HG02852 (cell line): ENCODE data around the gene TLE6.
"Not testable (repeated sequence)": the region's sequence is repeated elsewhere in the genome, so short reads cannot be mapped to it uniquely, and the experiment has no call there.

Experiments
- ATAC-seq: cut with Tn5 transposase; IDR thresholded peaks from one replicate; pipeline ENCODE4 v1.9.1; 2021; ENCODE audit warnings: mild to moderate bottlenecking, moderate library complexity; ENCODE audit not compliant: unreplicated experiment

Gene TLE6

DNA sequence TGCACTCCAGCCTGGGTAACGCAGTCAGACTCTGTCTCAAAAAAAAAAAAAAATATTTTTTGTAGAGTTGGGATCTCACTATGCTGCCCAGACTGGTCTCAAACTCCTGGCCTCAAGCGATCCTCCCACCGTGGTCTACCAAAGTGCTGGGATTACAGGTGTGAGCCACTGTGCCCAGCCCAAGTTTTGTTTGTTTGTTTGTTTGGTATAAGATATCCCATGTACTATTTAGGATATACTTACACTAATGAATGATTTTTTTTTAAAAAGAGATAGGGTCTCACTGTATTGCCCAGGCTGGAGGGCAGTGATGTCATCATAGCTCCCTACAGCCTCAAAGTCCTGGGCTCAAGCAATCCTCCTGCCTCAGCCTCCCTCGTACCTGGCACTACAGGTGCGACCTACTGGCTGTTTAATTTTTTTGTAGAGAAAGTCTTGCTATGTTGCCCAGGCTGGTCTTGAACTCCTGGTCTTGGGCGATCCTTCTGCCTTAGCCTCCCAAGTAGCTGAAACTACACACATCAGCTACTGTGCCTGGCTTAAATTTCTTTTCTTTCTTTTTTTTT is 24.0 kb downstream of the TLE6 start:
- no peak for ATAC-seq

DNA sequence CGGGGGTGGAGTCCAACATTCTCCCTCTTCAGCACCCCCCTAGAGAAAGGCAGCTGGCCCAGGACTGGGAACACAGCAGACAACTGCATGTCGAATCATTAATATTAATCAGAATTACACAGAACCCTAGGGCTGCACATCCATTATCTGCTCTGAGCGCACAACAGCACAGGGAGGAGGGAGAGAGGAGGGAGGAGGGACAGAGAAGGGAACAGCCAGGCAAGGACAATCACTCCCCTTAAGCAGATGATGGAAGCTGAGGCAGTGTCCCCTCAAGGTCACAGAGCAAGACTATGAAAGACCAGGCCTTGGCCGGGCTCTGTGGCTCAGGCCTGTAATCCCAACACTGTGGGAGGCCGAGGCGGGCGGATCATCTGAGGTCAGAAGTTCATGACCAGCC is 25.7 kb downstream of the TLE6 start:
- ATAC-seq: no peak

DNA sequence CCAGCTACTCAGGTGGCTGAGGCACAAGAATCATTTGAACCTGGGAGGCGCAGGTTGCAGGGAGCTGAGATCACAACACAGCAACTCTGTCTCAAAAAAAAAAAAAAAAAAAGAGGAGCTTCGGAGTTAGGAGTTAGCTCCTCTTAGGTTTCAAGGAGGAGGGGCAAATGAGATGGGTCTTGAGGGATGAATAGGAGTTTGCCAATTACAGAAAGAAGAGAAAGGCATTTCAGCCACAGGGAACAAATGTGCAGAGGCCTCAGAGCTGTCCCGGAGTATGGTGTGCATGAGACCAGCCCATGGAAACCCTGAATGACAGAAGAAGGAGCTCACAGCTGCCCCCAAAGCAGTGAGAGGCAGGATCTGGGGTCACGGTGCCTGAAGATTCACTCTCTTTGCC is 27.2 kb downstream of the TLE6 start:
- no peak for ATAC-seq

DNA sequence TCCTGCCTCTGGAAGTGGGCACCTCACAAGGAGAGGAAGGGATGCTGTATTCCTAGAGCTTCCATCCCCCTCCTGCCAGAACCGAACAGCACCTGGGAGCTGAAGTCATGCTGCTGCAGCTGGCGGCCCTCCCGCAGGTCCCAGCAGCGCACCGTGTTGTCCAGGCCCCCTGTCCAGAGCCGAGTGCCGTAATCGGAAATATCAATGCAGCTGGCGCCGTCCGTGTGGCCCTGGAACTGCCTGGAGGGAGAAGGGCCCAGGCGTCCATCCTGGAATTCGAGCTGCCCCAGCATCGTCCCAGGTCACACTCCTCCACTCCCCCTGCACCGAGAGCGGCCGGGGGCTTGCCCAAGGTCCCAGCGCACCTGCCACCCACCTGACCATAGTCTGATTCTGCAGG is 28.0 kb downstream of the TLE6 start:
- ATAC-seq: no peak

DNA sequence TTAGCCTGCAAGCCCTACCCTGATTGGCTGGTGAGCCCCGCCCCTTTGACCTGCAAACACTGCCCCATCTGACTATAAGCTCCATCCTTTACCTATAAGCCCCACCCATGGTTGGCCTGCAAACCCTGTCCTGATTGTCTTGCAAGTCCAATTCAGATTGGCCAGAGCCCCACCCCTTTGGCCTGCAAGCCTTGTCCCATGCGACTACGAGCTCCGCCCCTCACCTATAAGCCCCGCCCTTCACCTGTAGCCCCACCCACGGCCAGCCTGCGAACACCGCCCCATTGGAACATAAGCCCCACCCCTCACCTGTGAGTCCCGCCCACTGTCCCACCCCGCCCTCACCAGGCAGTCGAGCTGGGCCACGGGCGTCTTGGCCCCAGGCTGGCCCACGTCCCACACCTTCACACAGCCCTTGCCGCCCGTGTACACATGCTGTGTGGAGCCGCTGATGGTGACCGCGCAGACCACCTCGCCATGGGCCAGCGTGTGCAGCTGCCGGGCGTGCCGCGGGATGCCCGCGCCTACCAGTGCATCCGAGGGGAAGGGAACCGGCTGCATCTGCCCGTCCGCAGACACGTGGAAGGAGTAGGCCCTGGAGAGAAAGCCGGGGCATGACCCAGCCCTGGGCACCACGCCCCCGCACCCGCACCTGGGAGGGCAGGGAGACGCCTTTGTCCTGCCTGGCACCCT is 28.9 kb downstream of the TLE6 start:
- ATAC-seq: no peak

DNA sequence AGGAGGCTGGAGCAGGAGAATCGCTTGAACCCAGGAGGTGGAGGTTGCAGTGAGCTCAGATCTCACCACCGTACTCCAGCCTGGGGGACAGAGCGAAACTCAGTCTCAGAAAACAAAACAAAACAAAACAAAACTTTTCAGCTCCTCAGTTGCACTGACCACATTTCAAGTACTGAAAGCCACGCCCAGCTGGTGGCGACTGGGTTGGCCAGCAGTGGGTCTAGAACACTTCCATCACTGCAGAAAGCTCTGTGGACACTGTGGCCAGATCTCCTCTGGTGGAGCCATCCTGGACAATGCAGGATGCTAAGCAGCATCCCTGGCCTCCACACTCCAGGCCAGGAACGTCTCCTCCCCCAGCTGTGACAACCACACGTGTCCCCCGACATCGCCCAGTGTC is 30.6 kb downstream of the TLE6 start:
- no peak for ATAC-seq

DNA sequence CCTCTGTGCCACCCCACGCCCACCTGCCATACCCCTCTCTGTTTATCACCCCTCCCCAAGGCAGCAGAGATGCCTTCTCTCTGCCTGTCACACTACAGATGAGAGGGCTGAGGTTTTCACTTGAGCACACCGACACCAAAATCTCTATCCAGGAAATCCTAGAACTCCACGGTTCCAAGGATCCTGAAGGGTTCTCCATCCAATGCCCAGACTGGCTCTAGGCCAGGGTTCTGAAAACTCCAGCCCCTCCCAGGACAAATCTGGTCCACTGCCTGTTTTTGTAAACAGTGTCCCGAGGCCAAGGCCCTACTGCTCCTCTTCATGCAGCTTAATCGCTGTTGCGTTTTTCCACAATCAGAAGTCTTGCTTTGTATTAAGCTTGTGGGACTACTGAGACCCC is 31.6 kb downstream of the TLE6 start:
- ATAC-seq: no peak

DNA sequence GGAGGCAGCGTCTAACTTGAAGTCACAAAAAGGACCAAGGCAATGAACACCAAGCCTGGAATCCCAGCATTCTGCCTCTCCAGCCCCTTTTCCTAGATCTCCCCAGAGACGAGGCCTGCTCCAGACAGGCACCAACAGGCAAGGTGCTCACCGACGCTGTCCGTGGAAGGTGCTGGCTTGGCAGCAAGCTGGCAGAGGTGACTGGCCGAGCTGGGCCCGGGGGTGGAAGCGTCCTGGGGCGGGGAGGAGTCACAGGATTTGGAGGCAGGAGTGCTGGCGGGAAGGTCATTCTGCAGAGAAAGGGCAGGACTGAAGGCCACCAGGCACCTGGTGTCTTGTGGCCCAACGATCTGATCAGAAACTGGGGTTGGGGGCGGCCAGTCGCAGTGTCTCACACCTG is 33.5 kb downstream of the TLE6 start:
- no peak for ATAC-seq

DNA sequence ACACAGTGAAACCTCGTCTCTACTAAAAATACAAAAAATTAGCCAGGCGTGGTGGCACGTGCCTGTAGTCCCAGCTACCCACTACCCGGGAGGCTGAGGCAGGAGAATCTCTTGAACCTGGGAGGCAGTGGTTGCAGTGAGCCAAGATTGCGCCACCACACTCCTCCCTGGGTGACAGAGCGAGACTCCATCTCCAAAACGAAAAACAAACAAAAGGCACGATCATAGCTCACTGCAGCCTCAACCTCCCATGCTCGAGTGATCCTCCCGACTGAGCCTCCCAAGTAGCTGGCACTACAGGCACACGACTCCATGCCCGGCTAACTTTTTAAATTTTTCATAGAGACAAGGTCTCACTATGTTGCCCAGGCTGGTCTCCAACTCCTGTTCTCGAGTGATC is 34.7 kb downstream of the TLE6 start:
- ATAC-seq: not testable (repeated sequence)

DNA sequence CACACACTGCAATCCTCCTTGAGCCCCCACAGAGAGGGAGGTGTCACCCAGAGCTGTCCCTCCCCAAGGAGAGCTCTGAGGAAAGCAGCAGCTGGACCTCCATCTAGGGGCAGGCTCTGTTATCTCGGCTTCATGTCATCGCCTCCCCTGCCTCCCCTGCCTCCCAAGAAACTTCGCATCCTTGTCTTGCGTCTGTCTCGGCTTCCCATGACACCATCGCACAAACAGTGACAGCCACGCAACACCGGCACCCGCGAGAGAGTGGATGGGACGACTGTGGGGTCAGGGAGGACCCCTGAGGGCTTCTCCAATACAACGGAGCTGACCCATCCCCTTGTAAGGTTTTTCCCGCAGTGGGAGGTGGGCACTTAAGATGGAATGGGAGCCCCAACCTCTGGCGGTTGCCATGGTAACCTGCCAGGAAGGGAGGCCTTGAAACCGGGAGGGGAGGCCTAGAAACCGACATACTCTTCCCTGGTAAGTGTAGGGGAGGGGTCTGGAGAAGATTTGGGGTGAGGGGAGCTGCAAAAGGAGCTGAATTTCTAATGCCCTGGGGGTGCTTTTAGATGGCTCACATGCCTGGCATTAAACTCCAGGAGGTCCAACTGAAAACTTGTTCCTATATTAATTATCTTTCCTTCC is 35.4 kb downstream of the TLE6 start:
- ATAC-seq: no peak

DNA sequence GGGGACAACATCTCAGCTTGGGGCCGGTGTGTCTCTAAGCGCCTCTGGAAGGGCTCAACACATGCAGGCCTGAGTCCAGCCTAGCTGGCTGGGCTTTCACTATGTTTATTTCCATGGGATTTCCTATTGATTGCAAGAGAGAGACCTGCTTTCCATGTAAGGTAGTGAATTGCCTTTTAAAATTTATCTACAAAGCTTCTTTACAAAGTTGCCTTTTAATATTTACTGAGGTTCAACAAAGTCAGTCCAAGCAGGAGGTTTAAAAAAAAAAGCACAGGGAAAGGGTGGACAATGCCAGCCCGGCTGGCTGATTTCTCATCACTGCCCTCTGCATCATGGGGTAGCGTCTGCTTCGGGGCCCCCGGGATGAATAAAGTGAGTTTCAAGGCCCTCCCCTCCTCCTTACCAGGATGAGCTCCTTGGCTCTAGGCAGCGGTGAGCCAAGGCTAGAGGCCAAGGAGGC is 35.9 kb downstream of the TLE6 start:
- no peak for ATAC-seq

DNA sequence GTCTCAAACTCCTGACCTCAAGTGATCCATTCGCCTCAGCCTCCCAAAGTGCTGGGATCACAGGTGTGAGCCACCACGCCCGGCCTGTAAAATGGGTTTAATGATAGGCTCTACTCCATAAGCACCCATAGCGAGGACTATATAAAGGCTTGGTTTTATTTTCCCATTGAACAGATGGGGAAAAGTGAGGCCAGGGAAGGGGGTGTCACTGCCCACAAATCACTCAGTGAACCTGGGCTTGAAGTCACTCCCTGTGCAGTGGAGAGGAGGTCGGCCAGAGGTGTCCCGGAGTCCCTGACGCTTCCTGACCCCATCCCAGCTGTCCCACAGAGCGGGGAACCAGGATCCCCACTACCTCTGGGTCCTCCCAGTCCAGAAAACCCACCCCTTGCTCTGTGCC is 36.8 kb downstream of the TLE6 start:
- ATAC-seq: no peak

DNA sequence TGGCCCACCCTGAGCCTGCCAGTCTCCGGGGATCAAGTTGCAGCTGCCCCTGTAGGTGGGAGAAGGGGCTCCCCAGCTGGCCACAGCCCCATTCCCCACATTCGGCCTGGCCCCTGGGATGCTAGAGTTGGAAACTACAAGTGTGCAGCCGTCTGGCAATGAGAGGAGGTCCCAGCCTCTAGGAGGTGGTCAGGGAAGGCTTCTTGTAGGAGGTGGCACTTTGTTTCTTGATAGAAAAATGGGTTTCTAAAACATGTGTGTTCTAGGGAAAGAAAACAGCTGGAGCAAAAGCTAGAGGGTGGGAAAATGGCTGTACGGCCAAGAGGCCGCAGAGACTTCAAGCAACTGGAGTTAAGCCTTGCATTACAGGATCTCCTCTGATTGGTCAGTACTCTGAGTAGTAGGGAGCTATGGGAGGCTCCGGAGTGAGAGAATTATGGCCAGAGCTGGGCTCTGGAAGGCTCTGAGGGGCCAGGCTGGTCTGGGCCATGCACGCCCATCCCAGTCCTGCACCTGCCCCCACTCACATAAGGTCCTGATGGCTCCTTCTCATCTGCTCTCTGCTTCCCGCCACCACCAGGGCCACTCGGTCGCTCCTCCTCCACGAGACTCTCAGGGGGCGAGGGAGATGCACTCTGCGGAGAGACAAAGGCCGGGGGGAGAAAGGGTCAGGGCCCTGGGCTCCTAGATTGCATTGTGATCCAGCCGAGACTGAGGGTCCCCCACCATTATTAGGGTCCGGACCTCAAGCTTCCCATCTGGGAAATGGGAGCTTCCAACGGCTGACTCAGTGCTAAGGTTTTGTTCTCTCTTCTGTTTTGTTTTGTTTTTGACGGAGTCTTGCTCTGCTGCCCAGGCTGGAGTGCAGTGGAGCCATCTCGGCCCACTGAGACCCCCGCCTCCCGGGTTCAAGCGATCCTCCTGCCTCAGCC is 38.0 kb downstream of the TLE6 start:
- ATAC-seq: no peak

DNA sequence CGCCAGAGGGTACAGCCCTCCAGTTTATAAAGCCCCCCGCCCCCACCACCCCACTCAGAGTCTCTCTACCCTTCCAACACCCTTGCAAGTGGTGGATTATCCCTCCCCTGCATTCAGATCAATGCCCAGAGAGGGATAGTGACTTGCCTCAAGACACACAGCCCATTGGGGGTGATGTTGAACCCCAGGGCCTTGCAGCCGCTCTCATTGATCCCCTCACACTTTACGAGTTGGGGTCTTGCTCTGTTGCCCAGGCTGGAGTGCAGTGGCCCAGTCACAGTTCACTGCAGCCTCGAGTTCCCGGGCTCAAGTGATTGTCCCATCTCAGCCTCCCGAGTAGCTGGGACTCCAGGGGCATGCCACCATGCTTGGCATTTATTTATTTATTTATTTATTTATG is 40.6 kb downstream of the TLE6 start:
- ATAC-seq: no peak

DNA sequence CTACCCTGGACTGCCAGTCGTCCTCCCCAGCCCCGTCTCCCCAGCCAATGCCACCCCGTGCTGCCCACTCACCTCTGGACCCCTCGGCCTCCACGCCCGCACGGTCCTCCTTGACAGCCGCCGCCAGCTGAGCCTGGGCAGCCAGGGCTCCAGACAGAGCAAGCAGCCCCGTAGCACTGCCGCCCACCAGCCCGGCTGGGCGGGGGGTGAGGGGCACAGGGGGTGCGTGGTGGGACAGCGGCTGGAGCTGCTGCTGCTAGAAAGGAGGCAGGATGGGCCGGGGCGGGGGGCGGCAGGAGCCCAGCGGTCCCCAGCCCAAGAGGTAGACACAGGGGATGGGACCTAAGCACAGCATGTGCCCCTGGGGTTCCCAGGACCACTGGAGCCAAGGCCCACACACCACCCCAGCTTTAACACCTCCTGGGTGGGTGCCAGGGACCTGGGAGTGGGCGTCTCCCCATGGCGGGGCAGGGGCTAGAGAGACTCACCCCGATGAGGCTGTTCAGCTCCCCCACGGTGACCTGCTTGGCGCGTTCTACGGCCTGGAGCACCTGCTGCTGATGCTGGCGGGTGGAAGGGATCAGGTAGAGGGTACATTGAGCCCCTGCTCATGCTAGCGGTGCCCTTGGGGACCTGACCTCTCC is 42.0 kb downstream of the TLE6 start:
- no peak for ATAC-seq

DNA sequence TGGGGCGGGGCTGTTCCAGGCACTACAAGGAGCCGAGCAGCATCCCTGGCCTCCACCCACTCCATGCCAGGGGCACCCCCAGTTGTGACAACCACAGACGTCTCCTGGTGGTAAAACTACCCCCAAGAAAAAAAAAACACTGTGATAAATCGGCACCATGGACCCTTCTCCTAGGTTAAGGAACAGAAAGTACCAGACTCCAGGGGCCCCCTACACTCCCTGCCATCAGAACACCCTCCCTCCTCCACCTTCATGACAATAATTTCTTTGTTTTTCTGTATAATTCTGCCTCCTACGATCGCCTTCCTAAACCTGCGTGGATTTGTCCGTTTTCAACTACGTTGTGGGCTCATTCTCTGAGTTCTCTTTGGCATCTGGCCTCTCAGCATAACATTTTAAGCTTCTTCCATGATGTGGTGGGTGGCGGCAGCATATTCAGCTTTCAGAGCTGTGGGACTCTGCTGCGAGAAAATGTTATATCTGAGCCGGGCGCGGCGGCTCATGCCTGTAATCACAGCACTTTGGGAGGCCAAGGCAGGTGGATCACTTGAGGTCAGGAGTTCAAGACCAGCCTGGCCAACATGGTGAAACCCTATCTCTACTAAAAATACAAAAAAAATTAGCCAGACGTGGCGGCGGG is 43.1 kb downstream of the TLE6 start:
- ATAC-seq: no peak

DNA sequence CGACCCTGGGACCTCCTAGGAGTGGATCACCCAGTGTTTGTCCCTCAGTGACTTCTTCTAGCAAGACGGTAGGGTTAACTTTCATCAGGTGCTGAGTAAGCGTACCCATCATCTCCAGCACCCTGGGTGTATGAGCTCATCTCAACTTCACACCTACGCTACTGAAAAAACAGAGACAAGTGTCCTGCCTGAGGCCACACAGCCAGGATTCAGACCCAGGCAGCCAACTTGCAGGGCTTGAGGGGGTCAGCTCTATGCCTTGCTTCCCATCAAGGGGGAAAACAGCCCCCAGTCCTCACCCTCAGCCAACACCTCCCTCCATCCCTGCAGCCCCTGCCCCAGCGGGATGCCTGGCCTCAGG is 47.1 kb downstream of the TLE6 start:
- ATAC-seq: no peak

DNA sequence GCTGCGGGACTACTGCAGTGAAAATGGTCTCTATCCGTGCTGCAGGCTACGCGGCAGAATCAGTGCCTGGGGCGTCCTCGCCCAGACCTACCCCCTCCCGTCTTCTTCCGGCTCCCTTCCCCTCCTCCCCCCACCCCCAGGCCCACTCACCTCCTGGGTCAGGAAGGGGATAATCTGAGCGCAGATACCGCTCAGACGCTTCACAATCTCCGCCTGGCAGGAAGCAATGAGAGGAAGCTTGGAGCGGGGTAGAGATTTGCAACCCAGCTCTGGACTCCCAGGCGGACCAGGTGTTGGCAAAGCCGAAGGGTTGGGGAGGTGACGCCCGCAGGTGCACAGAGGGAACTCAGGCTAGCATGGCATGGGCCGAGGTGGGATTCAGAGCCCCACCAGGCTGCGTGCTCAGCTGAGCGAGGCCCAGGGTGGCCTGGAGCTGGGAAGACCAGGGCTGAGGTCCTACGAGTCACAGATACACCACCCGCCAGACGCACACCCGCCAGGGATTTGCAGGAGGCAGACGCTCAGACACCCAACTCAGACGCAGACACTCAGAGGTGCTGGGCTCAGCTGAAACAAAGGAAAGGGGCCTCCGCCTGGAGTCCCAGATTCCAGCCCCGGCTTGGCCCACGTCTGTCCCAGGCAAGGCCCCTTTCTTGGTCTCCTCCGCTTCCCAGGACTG is 47.6 kb downstream of the TLE6 start:
- no peak for ATAC-seq

DNA sequence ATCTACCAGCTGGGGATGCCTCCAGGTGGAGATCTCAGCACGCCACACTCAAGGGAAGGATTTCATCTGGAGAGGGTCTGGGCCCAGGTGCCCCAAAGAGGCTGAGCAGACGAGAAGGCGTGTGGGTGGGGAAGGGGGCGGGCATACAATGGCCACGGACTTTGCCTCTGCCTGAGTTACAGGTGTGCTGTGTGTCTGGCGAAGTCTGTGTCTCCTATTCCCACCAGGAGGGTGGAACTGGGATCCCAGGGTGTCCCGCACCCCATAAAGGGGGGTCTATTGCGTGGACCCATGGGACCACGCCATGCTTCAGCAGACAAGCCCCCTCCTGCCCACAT is 48.2 kb downstream of the TLE6 start:
- no peak for ATAC-seq

DNA sequence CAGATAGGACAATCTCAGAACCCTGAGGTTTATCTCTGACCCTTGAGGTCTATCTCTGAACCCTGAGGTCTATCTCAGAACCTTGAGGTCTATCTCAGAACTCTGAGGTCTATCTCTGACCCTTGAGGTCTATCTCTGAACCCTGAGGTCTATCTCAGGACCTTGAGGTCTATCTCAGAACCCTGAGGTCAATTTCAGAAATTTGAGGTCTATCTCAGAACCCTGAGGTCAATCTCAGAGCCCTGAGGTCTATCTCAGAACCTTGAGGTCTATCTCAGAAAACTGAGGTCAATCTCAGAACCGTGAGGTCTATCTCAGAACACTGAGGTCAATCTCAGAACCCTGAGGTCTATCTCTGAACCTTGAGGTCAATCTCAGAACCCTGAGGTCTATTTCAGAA is 49.4 kb downstream of the TLE6 start:
- ATAC-seq: no peak
